ENCODE measurements around the gene CSH2. TPM values are rescaled to one million over a fixed set of nuclear protein-coding genes. Genes with fewer than 3 reads are reported as not detected.
A peak's percentile ranks its signal among the peaks of the same experiment; 100 is the strongest.
"Not testable (repeated sequence)": the region's sequence is repeated elsewhere in the genome, so short reads cannot be mapped to it uniquely, and the experiment has no call there.

CSH2 gene
- total RNA-seq, 2 donors from 2014 or later: 2.3 to 3.5 TPM

DNA sequence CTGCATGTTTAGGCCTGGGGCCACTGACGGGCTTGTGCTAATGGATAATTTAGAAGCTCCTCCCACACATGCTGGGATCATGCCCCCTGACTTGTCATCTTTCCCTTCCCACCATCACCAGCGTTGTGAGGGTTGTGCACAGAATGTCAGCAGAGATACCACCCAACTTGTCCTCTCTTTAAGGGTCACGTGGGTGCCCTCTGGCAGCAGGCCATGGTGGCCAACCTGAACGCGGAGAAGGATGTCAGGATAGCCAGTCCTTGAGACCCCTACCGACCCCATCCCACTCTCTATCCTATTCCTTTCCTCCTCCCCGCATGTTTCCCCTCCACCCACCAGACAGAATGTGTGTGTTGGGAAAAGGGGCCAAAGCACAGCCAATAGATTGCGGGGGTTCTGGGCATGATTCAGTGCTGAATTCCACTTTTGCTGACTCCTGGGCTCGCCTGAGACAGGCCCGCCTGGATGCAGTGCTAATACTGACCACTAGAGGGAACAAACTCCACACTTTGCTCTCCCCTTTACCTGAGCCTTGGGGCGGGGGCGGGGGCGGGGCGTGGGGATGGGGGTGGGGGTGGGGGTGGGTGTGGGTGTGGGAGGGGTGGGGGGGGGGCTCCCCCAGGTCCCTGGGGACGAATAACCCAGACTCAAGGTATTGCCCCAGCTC, 8.6 kb upstream of the CSH2 start, which contains the start of gene GH2:
TSS of gene GH2 (minus strand) at position 10 of the 667 bp plus-strand sequence. CDS start 143 bp downstream, outside the sequence.
- no peaks in the 10 kb centered on the region for H3K9me3 Mint-ChIP-seq
- peaks cover 9% of the 10 kb centered on the region for H3K4me1 Mint-ChIP-seq
- no peak within 1 kb of the TSS for H3K4me3 Mint-ChIP-seq
- no peaks in the 10 kb centered on the region for H3K36me3 Mint-ChIP-seq (ENCODE audit: low read depth)
- H3K27ac Mint-ChIP-seq: no peak within 1 kb of the TSS
- peak; percentile 84 for ATAC-seq (replicated peaks)
- H3K27me3 Mint-ChIP-seq: no peaks in the 10 kb centered on the region

DNA sequence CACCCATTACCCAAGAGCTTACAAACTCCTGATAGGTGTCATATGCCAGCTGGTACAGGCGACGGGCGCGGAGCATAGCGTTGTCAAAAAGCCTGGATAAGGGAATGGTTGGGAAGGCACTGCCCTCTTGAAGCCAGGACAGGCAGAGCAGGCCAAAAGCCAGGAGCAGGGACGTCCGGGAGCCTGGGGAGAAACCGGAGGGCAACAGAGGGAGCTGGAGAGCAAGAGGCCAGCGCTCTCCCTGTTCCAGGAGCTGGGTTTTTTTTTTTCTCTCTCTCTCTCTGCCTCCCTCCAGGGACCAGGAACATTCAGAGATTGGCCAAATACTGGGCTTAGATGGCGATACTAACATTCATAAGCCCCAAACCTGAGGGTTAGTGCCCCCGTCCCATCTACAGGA, 7.9 kb upstream of the CSH2 start:
- not testable (repeated sequence) for H3K27ac Mint-ChIP-seq; H3K9me3 Mint-ChIP-seq; ATAC-seq (replicated peaks); H3K27me3 Mint-ChIP-seq; H3K4me3 Mint-ChIP-seq; H3K36me3 Mint-ChIP-seq (ENCODE audit: low read depth); H3K4me1 Mint-ChIP-seq

DNA sequence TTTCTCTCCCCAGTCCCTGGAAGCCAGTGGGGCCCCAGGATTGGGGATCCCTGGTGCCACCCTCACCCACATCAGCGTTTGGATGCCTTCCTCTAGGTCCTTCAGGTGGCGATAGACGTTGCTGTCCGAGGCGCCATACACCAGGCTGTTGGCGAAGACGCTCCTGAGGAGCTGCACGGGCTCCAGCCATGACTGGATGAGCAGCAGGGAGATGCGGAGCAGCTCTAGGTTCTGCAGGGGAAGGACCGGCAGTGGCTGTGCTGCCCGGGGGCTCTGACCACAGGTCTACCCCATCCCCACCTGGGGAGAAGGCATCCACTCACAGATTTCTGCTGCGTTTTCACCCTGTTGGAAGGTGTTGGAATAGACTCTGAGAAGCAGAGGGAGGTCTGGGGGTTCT, 7.2 kb upstream of the CSH2 start:
- H3K27me3 Mint-ChIP-seq: no peaks in the 10 kb centered on the region
- no peak for ATAC-seq (replicated peaks)
- no peaks in the 10 kb centered on the region for H3K9me3 Mint-ChIP-seq
- H3K4me1 Mint-ChIP-seq: peaks cover 9% of the 10 kb centered on the region
- H3K36me3 Mint-ChIP-seq (ENCODE audit: low read depth): no peaks in the 10 kb centered on the region
- no peak overlapping the region for H3K27ac Mint-ChIP-seq
- H3K4me3 Mint-ChIP-seq: no peak overlapping the region

DNA sequence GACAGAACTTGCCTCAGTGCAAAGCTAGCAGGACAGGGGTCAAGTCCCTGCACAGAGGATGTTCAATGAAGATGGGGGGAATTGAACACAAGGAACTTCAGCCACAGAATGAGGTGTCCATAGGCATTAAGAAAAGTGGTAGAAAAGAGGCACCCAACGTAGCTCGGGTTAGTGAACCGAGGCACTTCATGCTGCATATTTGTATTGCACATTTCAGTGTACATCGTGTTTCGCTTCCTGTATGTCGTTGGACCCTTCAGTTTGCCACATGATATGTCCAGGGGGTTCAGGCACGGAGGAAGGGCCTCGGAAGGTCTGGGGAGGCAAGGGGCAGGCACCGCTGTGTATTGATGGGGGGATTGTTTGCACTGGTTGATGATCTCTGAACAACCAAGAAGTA, 4.9 kb upstream of the CSH2 start:
- not testable (repeated sequence) for H3K4me1 Mint-ChIP-seq

DNA sequence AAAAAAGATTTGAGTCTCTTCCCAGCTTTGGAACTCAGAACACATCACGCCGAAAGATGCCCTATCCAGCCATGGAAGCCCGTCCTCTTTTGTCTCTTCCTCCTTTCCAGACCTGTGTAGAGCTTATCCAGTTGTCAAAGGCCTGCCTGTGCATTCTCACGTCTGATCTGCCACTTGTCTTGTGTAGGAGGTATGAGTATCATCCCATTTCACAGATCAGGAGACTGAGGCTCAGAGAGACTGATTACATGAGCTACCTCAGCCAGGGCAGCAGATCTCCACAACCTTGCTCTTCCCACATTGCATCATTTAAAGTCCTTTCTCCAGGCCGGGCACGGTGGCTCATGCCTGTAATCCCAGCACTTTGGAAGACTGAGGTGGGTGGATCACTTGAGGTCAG, 1.2 kb upstream of the CSH2 start:
- H3K27ac Mint-ChIP-seq; H3K4me3 Mint-ChIP-seq; ATAC-seq (replicated peaks); H3K9me3 Mint-ChIP-seq; H3K4me1 Mint-ChIP-seq; H3K27me3 Mint-ChIP-seq; H3K36me3 Mint-ChIP-seq (ENCODE audit: low read depth): not testable (repeated sequence)

More for the DNA sequence above, 4.9 kb upstream of the CSH2 start:
- not testable (repeated sequence) for ATAC-seq (replicated peaks); H3K4me3 Mint-ChIP-seq; H3K9me3 Mint-ChIP-seq; H3K36me3 Mint-ChIP-seq (ENCODE audit: low read depth); H3K27me3 Mint-ChIP-seq; H3K27ac Mint-ChIP-seq

DNA sequence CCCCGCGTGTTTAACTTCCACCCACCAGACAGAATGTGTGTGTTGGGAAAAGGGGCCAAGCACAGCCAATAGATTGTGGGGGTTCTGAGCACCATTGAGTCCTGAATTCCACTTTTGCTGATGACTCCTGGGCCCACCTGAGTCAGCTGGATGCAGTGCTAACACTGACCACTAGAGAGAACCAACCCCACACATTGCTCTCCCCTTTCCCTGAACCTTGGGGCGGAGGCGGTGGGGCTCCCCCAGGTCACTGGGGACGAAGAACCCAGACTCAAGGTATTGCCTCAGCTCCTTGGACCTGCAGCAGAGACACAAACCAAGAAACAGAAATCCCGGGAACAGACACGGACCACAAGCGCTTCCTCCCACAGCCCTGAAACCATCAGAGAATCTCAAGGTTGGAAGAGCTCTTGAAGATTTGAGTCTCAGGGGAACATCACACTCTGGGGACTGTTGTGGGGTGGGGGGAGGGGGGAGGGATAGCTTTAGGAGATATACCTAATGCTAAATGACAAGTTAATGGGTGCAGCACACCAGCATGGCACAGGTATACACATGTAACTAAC, 667 bp upstream of the CSH2 start:
- H3K4me3 Mint-ChIP-seq; H3K27me3 Mint-ChIP-seq; H3K27ac Mint-ChIP-seq; H3K4me1 Mint-ChIP-seq; ATAC-seq (replicated peaks); H3K36me3 Mint-ChIP-seq (ENCODE audit: low read depth); H3K9me3 Mint-ChIP-seq: not testable (repeated sequence)

DNA sequence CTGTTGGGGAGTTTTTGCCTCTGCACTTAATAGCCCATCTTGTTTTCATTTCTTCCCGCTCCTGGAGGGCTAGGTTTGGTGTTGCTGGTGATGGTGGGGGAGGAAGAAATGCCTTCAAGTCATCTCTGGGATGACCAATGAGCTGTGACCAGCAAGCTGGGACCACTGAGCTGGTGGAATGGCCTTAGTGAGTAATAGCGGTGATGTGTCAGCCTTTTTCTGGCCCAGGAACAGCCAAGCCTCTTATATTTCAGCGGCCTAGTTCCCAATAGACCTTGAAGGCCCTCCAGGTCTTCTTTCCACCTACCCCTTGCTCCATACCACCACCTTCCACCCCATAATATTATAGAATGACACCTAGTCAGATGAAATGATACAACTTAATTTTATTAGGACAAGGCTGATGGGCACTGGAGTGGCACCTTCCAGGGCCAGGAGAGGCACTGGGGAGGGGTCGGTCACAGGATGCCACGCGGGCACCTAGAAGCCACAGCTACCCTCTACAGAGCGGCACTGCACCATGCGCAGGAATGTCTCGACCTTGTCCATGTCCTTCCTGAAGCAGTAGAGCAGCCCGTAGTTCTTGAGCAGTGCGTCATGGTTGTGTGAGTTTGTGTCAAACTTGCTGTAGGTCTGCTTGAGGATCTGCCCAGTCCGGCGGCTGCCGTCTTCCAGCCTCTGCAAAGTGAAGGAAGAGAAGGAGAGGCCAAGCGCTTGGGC, 1.7 kb downstream of the CSH2 start:
- not testable (repeated sequence) for H3K9me3 Mint-ChIP-seq; H3K27me3 Mint-ChIP-seq; ATAC-seq (replicated peaks); H3K36me3 Mint-ChIP-seq (ENCODE audit: low read depth); H3K4me3 Mint-ChIP-seq; H3K4me1 Mint-ChIP-seq; H3K27ac Mint-ChIP-seq

DNA sequence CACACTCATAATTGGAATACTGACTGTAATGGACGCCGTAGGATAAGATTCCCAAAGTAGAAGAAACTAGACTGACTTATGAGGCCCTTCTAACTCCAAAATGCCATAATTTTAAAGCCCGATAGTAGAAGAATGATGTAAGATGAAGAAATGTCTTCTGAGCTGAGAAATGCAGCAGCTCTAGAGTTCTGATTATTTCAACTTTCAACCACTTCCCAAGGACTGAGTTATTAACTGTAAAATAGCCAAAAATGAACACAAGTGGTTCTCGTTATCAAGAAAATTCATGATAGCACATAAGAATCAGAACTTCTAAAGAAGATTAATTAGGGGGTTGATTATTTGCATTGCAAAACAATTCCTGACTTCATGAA, 3.2 kb downstream of the CSH2 start:
- ATAC-seq (replicated peaks); H3K4me1 Mint-ChIP-seq; H3K27ac Mint-ChIP-seq; H3K36me3 Mint-ChIP-seq (ENCODE audit: low read depth); H3K4me3 Mint-ChIP-seq; H3K27me3 Mint-ChIP-seq; H3K9me3 Mint-ChIP-seq: not testable (repeated sequence)

DNA sequence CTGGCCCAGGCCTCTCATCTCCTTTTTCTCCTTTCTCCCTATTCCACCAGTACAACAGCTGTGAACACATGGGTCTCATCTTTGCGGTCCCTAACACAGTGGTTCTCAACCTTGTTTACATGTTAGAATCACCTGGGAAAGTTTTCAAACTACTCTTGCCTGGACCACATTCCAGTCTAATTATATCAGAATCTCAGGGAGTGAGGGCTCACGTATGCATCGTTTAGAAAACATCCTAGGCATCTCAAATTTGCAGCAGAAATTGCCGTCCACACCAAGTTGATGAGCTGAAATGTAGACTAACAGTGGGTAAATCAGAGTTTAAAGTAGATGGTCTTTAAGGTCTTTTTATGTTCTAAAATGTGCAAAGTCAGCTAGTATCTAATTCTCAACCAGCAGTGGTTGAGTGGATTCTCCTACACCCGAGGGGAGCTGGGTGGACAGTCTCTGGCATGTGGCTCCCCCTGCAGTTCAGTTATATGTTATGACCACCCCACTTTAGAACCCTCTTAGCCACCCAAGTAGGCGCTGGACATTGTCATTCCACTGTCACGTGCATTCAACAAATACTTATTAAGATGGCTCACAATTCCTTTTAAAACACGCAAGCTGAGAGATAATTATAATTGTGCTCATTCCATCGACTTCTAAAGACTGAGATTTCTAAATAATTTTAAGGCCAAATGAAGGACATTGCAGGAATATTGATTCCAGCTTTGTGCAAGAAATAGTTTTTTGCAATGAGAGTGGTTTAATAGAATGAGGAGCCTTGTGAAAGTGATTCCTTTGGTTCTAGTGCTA, 3.8 kb downstream of the CSH2 start:
- H3K36me3 Mint-ChIP-seq (ENCODE audit: low read depth); ATAC-seq (replicated peaks); H3K4me3 Mint-ChIP-seq; H3K4me1 Mint-ChIP-seq; H3K27ac Mint-ChIP-seq; H3K27me3 Mint-ChIP-seq; H3K9me3 Mint-ChIP-seq: not testable (repeated sequence)

DNA sequence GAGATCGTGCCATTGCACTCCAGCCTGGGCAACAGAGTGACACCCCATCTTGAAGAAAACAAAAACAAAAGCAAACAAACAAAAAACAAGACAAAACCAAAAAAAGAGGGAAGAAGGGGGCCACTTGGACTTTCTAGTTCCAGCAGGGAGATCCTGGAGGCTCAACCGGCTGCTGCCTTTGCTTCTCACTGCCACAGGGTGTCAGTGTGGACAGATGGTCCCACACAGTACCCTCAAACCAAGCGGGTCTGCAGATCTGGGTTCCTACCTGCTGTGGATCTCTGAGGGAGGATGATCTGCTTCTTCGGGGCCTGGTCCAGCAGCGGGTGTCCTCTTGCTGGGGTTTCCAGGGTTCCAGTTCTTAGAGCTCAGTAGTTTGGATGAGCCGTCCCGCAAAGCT, 6.9 kb downstream of the CSH2 start:
- not testable (repeated sequence) for H3K4me1 Mint-ChIP-seq; H3K4me3 Mint-ChIP-seq; H3K36me3 Mint-ChIP-seq (ENCODE audit: low read depth); H3K9me3 Mint-ChIP-seq; ATAC-seq (replicated peaks); H3K27me3 Mint-ChIP-seq
- peak overlapping the region; percentile 61 for H3K27ac Mint-ChIP-seq

DNA sequence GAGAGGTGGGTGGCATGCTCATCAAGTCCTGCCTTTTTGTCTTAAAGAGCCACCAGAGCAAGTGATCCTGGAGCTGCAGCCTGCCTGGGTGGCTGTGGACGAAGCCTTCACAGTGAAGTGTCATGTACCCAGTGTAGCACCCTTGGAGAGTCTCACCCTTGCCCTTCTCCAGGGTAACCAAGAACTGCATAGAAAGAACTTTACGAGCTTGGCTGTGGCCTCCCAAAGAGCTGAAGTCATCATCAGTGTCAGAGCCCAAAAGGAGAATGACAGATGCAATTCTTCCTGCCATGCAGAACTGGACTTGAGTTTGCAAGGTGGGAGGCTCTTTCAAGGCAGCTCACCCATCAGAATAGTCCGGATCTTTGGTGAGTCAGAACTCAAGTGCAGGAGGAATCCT, 14.2 kb downstream of the CSH2 start:
- Mint-ChIP-seq H3K36me3 (ENCODE audit: low read depth) (no peaks in the 10 kb centered on the region), H3K27ac (no peak overlapping the region), H3K27me3 (no peaks in the 10 kb centered on the region), H3K4me3 (no peak overlapping the region), H3K9me3 (no peaks in the 10 kb centered on the region), H3K4me1 (no peaks in the 10 kb centered on the region)
- no peak for ATAC-seq (replicated peaks)

DNA sequence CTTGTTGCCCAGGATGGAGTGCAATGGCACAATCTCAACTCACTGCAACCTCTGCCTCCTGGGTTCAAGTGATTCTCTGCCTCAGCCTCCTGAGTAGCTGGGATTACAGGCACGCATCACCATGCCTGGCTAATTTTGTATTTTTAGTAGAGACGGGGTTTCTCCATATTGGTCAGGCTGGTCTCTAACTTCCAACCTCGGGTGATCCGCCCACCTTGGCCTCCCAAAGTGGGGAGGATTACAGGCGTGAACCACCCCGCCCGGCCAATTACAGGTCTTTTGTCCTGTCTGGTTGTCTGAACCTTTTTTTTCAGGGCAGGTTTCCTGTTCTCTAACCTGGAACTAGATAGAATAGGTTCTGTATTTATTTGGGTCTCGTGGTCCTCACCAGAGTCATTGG, 17.1 kb downstream of the CSH2 start:
- not testable (repeated sequence) for H3K4me1 Mint-ChIP-seq; H3K4me3 Mint-ChIP-seq; H3K27ac Mint-ChIP-seq; H3K36me3 Mint-ChIP-seq (ENCODE audit: low read depth); H3K9me3 Mint-ChIP-seq; H3K27me3 Mint-ChIP-seq; ATAC-seq (replicated peaks)

DNA sequence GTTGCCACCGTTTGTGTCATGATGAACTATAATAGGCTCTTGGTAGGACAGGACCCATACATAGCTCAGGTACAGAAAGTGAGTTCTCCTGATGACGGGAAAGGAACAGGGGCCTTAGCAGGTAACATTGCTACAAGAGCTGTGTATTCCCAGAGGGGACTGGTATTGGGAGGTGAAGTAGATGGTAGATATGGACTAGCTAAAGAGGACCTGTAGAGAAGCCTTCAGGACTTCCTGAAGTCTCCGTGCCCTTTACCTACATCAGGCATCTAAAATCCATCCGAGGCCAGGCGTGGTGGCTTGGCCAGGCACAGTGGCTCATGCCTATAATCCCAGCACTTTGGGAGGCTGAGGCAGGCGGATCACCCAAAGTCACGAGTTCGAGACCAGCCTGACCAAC, 18.3 kb downstream of the CSH2 start:
- ATAC-seq (replicated peaks): no peak
- H3K36me3 Mint-ChIP-seq (ENCODE audit: low read depth): no peaks in the 10 kb centered on the region
- no peak overlapping the region for H3K27ac Mint-ChIP-seq
- no peaks in the 10 kb centered on the region for H3K4me1 Mint-ChIP-seq
- no peaks in the 10 kb centered on the region for H3K9me3 Mint-ChIP-seq
- no peak overlapping the region for H3K4me3 Mint-ChIP-seq
- no peaks in the 10 kb centered on the region for H3K27me3 Mint-ChIP-seq

DNA sequence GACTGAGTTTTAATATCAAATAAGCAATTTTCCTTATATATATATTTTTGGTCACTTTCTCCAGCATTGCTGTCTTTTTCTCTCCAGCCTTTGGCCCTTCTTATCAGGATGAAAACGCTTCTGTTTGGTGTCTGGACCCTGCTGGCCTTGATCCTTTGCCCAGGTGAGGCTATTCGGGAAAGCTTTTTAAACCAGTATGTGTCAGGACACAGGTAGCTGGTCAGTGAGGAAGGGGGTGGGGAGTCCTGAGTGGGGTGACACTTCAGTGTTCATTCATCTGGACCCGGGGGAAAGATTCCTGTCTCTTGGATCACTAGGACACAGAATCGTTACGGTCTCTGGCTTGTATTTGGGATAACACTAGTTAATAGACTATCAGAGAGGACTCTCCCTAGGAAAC, 18.8 kb downstream of the CSH2 start:
- Mint-ChIP-seq H3K9me3 (no peaks in the 10 kb centered on the region), H3K4me1 (no peaks in the 10 kb centered on the region), H3K4me3 (no peak overlapping the region), H3K36me3 (ENCODE audit: low read depth) (no peaks in the 10 kb centered on the region), H3K27ac (no peak overlapping the region), H3K27me3 (no peaks in the 10 kb centered on the region)
- ATAC-seq (replicated peaks): no peak

DNA sequence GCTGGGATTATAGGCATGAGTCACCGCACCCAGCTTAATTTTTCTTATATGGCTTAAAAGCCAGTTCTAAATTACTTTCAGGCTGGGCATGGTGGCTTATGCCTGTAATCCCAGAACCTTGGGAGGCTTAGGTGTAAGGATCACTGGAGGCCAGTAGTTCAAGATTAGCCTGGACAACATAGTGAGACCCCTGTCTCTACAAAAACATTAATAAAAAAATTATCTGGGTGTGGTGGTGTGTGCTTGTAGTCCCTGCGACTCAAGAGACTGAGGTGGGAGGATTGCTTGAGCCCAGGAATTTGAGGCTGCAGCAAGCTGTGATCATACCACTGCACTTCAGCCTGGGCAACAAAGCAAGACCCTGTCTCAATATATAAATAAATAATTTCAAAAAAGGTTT, 20.2 kb downstream of the CSH2 start:
- no peak overlapping the region for H3K27ac Mint-ChIP-seq
- no peak for ATAC-seq (replicated peaks)
- peaks cover 4% of the 10 kb centered on the region for H3K9me3 Mint-ChIP-seq
- no peaks in the 10 kb centered on the region for H3K27me3 Mint-ChIP-seq
- H3K4me1 Mint-ChIP-seq: peaks cover 6% of the 10 kb centered on the region
- H3K4me3 Mint-ChIP-seq: no peak overlapping the region
- peaks cover 6% of the 10 kb centered on the region for H3K36me3 Mint-ChIP-seq (ENCODE audit: low read depth)
